Astrocyte of the spinal cord (primary cell): ENCODE results near the gene GRB10.
A peak's percentile ranks its signal among the peaks of the same experiment; 100 is the strongest.

Experiments
- DNase-seq: peaks from one replicate; pipeline ENCODE4 v3.0.0; 2011; ENCODE audit warnings: low read depth, low spot score
- H3K4me3 ChIP-seq: 2 replicates; pipeline ENCODE4 v1.5.1; 2011; ENCODE audit warnings: low read depth, mild to moderate bottlenecking, low read length, moderate library complexity
- in situ Hi-C: cut with HindIII; loops from 2 replicates; pipeline ENCODE4 v1.10.0; 2017; ENCODE audit warnings: low sequenced_read_pairs
- TF ChIP-seq, protein P1 (sequence below): IDR thresholded peaks from 2 replicates; pipeline ENCODE4 v1.5.1; 2012; ENCODE audit warnings: low read depth, mild to moderate bottlenecking, low read length, inconsistent platforms

GRB10 gene

DNA sequence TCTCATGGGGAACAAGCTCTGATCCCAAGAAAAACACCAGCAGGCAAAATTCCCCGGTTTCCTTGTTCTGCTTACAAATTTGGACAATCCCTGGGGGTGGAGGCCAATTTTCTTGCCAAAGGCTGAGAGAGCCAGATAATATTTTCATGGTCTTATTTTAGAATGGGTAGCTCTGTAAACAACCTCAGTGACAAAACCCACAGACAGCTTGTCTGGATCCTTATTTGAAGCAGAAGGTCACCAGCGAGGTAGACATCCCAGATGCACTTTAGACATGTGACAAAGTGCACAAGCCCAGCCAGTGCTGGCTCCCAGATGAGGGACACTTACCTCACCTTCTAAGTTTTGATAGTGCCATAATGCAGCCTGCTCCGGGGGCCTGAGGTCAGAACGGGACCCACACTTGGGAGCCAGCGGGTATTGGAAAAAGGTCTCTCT lies 114.9 kb downstream of the GRB10 start:
- TF ChIP-seq, protein P1, sequence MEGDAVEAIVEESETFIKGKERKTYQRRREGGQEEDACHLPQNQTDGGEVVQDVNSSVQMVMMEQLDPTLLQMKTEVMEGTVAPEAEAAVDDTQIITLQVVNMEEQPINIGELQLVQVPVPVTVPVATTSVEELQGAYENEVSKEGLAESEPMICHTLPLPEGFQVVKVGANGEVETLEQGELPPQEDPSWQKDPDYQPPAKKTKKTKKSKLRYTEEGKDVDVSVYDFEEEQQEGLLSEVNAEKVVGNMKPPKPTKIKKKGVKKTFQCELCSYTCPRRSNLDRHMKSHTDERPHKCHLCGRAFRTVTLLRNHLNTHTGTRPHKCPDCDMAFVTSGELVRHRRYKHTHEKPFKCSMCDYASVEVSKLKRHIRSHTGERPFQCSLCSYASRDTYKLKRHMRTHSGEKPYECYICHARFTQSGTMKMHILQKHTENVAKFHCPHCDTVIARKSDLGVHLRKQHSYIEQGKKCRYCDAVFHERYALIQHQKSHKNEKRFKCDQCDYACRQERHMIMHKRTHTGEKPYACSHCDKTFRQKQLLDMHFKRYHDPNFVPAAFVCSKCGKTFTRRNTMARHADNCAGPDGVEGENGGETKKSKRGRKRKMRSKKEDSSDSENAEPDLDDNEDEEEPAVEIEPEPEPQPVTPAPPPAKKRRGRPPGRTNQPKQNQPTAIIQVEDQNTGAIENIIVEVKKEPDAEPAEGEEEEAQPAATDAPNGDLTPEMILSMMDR, result no peak
- no peak for DNase-seq
- H3K4me3 ChIP-seq, result no peak overlapping the region
- in situ Hi-C loops, result no loop called here

DNA sequence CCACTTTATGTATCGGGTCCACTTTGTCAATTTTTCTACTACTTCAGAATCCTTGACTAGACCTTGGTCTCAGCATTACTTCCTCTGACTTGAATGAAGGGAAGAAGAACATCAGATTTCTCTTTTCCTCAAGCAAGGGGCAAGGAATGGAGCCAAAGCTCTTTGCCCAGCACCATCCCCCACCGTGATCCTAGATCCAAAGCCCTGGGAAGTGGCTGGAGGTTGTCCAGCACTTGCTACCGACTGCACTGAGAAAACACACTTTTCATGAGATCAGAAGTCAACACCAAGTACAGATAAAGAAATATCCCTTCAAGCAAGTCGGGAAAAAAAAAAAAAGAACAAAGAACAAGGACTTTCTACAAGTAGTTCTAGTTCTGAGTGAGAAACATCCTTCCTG lies 115.4 kb downstream of the GRB10 start:
- DNase-seq, result peak; percentile 20
- in situ Hi-C loops, result no loop called here
- TF ChIP-seq, protein P1, result no peak
- H3K4me3 ChIP-seq, result no peak overlapping the region

DNA sequence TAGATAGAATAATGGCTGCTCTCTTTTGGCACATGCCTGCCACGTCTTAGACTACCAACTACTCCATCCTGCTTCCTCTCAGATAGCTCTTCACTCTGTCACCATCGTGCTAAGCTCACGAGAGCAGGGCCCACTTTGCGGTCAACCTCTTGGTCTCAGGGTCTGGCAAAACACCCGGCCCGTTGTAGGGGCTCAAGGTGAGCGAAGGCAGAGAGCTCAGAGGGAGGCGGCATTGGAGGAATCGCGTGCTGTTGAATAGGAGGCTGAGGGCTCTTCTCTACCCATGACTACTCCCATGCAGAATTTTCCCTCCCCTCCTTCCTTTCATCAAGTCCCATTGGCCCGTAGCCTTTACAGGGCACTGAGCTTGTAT lies 116.6 kb downstream of the GRB10 start:
- in situ Hi-C loops, result no loop called here
- DNase-seq, result no peak
- H3K4me3 ChIP-seq, result no peak overlapping the region
- TF ChIP-seq, protein P1, result no peak

DNA sequence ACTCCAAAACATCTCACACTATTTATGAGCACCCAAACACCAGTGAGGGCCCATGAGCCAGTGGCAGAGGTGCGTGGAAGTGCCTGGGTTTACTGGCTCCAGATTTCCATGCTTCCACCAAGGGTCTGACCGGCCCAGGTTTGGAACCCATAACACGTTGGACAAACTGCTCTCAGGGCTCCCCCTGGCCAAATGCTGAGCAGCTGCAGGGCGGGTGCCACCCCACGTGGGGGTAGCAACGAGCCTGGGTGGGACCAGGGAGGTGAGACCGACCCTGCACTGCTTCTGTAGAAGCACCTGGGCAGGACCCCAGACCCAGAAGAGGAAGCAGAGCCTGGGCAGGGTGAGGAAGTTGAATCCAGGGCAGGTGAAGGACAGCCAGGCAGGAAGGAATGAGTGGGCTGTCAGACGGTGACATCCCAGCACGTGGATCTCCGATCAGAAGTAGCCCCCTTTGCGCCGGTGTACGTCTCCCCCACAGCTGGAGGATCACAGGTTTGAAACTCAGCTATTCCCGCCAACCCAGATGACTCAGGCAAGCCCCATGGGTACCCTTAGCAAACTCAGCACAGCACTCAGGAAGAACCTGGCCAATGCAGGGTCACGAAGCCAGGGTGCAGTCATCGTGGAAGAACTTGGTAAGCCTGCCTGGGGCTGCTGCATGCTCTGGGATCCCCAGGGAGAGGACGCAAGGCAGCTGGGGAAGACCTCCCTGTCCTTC lies 117.1 kb downstream of the GRB10 start:
- TF ChIP-seq, protein P1, result peak; percentile 2
- peak; percentile 47 for DNase-seq
- H3K4me3 ChIP-seq, result no peak overlapping the region
- in situ Hi-C loops, result no loop called here

DNA sequence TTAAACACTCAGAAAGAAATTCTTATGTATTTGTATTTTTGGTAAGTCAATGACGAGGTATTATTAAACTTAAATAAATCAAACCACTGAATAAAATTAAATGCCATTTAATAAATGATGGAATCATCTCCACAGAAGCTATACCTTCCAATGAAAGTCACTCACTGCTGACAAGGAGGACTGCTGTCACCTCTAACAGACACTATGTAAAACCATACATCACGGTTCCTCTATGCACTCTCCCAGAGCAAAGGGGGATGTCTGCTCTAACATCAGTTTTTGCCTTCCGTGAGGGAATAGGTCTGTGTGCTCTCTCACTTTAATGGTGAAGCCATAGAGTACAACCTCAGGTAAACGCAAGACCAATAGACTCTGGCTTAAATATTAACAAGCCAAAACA lies 117.8 kb downstream of the GRB10 start:
- DNase-seq, result no peak
- TF ChIP-seq, protein P1, result no peak
- no peak overlapping the region for H3K4me3 ChIP-seq
- in situ Hi-C loops, result no loop called here

DNA sequence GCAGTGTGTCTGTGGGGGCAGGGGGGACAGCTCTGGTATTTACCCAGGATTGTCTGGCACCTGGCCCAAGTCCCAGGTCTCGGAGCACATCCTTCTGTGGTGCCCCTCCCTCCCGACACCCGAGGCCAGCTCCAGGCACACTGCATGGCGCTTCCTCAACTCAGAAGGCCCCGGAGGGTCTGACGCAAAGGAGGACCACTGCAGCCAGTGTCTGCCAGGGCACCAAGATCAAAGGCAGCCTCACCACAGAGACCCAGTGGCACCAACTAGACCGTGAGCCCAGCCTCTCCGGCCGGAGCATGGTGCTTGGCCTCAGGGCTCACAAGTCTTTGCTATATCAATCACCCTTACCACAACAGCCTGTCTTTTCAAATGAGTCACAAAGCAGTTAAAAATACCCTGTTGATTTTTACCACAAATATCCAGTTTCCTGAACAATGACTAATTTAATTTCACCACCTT lies 118.2 kb downstream of the GRB10 start:
- TF ChIP-seq, protein P1, result no peak
- no peak overlapping the region for H3K4me3 ChIP-seq
- peak; percentile 80 for DNase-seq
- in situ Hi-C loops, result no loop called here
